Coronary artery (tissue), 2 donors: ENCODE measurements around the gene ALKBH5.

ENCODE experiments used
- DNase-seq: peaks from one replicate; pipeline ENCODE4 v3.0.0-alpha.2; 2017; ENCODE audit warnings: low spot score
- H3K27ac ChIP-seq, 2 donors: fragments of 200-600 bp; sonication (generic); one replicate each; pipeline ENCODE4 v1.5.1; 2016 to 2019
- H3K4me3 ChIP-seq: fragments of 200-600 bp; sonication (generic); 2 replicates; pipeline ENCODE4 v1.5.1; 2016; ENCODE audit warnings: mild to moderate bottlenecking, moderate library complexity
- CTCF ChIP-seq: fragments of 200-600 bp; sonication (generic); IDR thresholded peaks from one replicate; pipeline ENCODE4 v1.5.1; 2019; ENCODE audit warnings: antibody characterized with exemption

ALKBH5 gene

GRCh38 chr17:18258356-18259038 lies 74.9 kb downstream of the ALKBH5 start, which contains the start of gene FLII:
TSS of gene FLII (minus strand) at chr17:18258738. CDS start at chr17:18258690, 48 bp downstream.
- peak within 1 kb of the TSS; percentile 83 to 100 for H3K27ac ChIP-seq
- no peak for TF ChIP-seq CTCF
- DNase-seq = no peak
- peak within 1 kb of the TSS; percentile 100 for H3K4me3 ChIP-seq
